Erythroblast (primary cell): ENCODE measurements around the gene SELENBP1.

Source experiments
- DNase-seq, 2 experiments: peaks; one replicate each; lab custom pipeline; 2025; lab: John Stamatoyannopoulos, UW
- GATA1 ChIP-seq: IDR thresholded peaks from 2 replicates; pipeline ENCODE4 v1.6.1; 2011; ENCODE audit warnings: low read depth, mild to moderate bottlenecking, control low read depth, low read length, moderate library complexity
- POLR2A ChIP-seq: IDR thresholded peaks from 2 replicates; pipeline ENCODE4 v1.6.1; 2011; ENCODE audit warnings: mild to moderate bottlenecking, low read length

Gene SELENBP1

GRCh38 chr1:151342569-151342968 lies 29.9 kb downstream of the SELENBP1 start:
- DNase-seq: no peak
- TF ChIP-seq GATA1 (no peak), POLR2A (no peak)

GRCh38 chr1:151342021-151342420 lies 30.5 kb downstream of the SELENBP1 start:
- TF ChIP-seq GATA1 (no peak), POLR2A (no peak)
- no peak for DNase-seq

GRCh38 chr1:151340870-151341754 lies 31.4 kb downstream of the SELENBP1 start:
- peak; percentile 19 for TF ChIP-seq POLR2A
- TF ChIP-seq GATA1: no peak

GRCh38 chr1:151336556-151336955 lies 35.9 kb downstream of the SELENBP1 start:
- DNase-seq: no peak

More at GRCh38 chr1:151340870-151341754, 31.4 kb downstream of the SELENBP1 start:
- peak; percentile 82 to 88 for DNase-seq

GRCh38 chr1:151334822-151335221 lies 37.7 kb downstream of the SELENBP1 start:
- TF ChIP-seq GATA1 (no peak), POLR2A (no peak)
- no peak for DNase-seq

More at GRCh38 chr1:151336556-151336955, 35.9 kb downstream of the SELENBP1 start:
- no peak for TF ChIP-seq GATA1
- no peak for TF ChIP-seq POLR2A

DNA sequence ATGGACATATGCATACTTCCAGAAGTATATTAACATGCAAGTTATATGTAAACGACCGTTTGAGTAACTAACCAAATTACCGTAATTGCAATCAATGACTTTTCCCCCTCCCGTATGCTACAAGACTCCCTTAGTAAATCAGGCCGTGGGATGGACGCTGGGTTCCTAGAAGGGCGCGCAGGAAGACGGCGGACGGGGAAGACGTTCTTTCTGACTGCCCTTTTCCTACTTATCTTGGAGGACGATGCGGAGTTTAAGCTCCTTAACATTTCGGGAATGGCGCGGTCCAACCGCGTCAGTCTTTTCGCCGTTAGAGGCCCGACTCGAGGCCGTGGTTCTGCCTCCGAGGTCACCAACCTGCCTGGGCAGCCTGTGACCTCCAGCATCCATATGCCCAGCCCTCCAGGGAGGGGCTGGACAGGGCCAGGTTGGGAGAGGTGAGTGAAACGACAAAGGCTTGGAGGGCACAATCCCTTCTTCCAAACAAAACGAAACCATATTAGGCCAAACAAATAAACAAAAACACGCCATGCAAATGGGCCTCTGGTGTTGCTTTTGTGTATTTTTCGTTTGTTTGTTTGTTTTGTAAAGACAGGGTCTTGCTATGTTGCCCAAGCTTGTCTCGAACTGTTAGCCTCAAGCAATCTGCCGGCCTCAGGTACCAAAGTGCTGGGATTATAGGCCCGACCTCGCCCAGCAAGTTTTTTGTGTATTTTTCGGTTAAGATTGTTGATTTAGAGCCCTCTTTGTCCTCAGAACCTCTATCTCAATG lies 44.4 kb downstream of the SELENBP1 start:
- DNase-seq: no peak
- no peak for TF ChIP-seq GATA1
- TF ChIP-seq POLR2A: no peak

GRCh38 chr1:151327223-151327902 lies 45.1 kb downstream of the SELENBP1 start, which contains the start of gene PI4KB:
Gene PI4KB, minus strand, starts transcription at chr1:151327416. Its CDS starts 10,935 bp downstream, at chr1:151316481.
- TF ChIP-seq POLR2A (peak; percentile 68), GATA1 (no peak)
- peak; percentile 98 for DNase-seq

DNA sequence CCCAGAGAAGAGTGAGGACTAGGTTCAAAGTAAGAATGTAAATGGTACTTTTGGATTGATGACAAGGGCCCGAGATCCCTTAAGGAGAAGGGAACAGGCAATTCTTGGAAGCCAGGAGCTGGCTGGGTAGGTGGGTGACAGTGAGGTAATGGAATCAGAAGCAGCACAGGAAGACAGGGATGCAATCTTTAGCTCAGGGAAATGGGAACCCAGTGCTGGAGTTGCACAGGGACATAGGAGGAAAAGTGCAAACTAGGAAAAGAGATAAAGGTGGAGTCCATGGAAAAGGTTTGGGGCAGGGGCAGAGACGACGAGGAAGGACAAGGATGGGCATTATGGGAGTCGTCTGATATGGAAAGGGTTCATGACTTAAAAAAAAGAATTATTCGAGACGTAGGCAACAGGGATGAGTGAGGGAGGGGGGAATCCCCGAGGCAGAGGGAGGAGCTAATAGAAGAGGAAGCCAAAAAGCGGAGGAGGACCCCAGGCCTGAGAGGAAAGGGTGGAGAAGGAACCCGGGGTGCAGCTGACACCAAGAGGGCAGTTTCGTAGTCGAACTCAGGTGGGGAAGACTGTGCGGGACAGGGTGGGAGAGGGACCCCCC lies 45.8 kb downstream of the SELENBP1 start:
- TF ChIP-seq POLR2A (no peak), GATA1 (no peak)
- peak; percentile 70 to 80 for DNase-seq

GRCh38 chr1:151325646-151326429 lies 46.7 kb downstream of the SELENBP1 start:
- TF ChIP-seq GATA1 (no peak), POLR2A (no peak)
- peak in 1 of 2 experiments; percentile 39 for DNase-seq

DNA sequence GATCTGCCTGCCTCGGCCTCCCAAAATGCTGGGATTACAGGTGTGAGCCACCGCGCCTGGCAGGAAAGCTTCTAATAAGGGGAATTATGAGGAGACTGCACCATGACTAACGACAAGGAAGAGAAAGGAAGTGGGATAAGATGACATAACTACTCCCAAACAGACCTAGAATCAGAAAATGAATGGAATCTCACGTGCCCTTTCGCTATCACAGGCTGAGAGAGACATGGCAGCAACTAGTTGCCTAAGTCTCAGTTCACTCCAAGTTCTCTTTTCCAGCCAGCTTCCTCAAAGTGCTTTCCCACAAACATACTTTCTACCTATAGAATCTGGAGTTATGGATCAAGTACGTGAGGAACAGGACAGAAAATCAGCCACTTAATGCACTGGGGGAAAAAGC lies 47.3 kb downstream of the SELENBP1 start:
- TF ChIP-seq GATA1 (no peak), POLR2A (no peak)
- DNase-seq: no peak

- no peak for DNase-seq
- no peak for TF ChIP-seq GATA1
Measured at GRCh38 chr1:151324390-151324930, 48.0 kb downstream of the SELENBP1 start.

DNA sequence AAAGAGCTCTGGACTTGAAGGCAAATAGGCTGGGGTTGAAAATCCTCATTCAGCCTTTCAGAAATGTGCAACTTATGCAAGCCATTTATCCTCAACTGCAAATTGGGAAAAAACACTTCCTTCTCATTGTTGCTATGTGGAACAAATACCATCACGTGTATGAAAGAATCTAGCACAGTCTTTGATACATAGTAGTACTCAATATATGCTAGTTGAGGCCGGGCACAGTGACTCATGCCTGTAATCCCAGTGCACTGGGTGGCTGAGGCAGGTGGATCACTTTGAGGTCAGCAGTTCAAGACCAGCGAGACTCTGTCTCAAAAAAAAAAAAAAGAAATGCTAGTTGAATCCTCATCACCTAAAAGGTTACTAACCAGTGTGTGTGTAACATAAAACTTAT lies 53.5 kb downstream of the SELENBP1 start:
- DNase-seq: no peak
- no peak for TF ChIP-seq POLR2A
- no peak for TF ChIP-seq GATA1
